HG03135 (cell line): ENCODE measurements around the gene RPS8.
A peak's percentile ranks its signal among the peaks of the same experiment; 100 is the strongest.
"Not testable (repeated sequence)": the region's sequence is repeated elsewhere in the genome, so short reads cannot be mapped to it uniquely, and the experiment has no call there.

Source experiments
- ATAC-seq: cut with Tn5 transposase; IDR thresholded peaks from one replicate; pipeline ENCODE4 v1.9.1; 2021; ENCODE audit warnings: mild to moderate bottlenecking, moderate library complexity; ENCODE audit not compliant: unreplicated experiment

Gene RPS8

GRCh38 chr1:44819196-44819607, 43.9 kb downstream of the RPS8 start:
- ATAC-seq = no peak

- peak; percentile 78 for ATAC-seq
Measured at GRCh38 chr1:44819608-44820327, 44.4 kb downstream of the RPS8 start.

GRCh38 chr1:44820328-44821239, 45.2 kb downstream of the RPS8 start:
- no peak for ATAC-seq

- ATAC-seq = no peak
Measured at GRCh38 chr1:44821240-44821715, 45.9 kb downstream of the RPS8 start.

GRCh38 chr1:44822131-44822701, 46.9 kb downstream of the RPS8 start:
- ATAC-seq = no peak

GRCh38 chr1:44822981-44823451, 47.7 kb downstream of the RPS8 start:
- no peak for ATAC-seq

GRCh38 chr1:44824392-44824791, 49.1 kb downstream of the RPS8 start:
- not testable (repeated sequence) for ATAC-seq

GRCh38 chr1:44826375-44827196, 51.2 kb downstream of the RPS8 start:
- no peak for ATAC-seq

GRCh38 chr1:44827197-44828002, 52.1 kb downstream of the RPS8 start:
- ATAC-seq = no peak

- ATAC-seq = no peak
Measured at GRCh38 chr1:44828003-44828651, 52.8 kb downstream of the RPS8 start.
